H1 (cell line): ENCODE results near the gene ODF4. TPM values are rescaled to one million over a fixed set of nuclear protein-coding genes. Genes with fewer than 3 reads are reported as not detected.
"Not testable (repeated sequence)": the region's sequence is repeated elsewhere in the genome, so short reads cannot be mapped to it uniquely, and the experiment has no call there.

Experiments
- CTCF ChIA-PET: fragments of 300-600 bp; sonication (Branson Sonifier 250); formaldehyde crosslinking; loops from one replicate; lab custom pipeline; 2021; ENCODE audit not compliant: partially characterized antibody; lab: Charles Lee
- POLR2A ChIA-PET: fragments of 300-600 bp; sonication (Branson Sonifier 250); formaldehyde crosslinking; loops from one replicate; lab custom pipeline; 2021; ENCODE audit warnings: inconsistent platforms; ENCODE audit not compliant: partially characterized antibody; lab: Charles Lee
- DNase-seq, 2 experiments: peaks; one replicate each; pipeline versions ENCODE4 v3.0.0 to v3.0.0-alpha.2; 2010 to 2022; ENCODE audit warnings: low spot score in 2 of 2, low read depth in 1 of 2, mixed read lengths in 1 of 2
- FAIRE-seq: peaks from 2 replicates; lab custom pipeline; 2011; peaks lifted over from hg19 to GRCh38; lab: Jason Lieb, UNC
- H2AFZ ChIP-seq: 2 replicates; pipeline ENCODE4 v1.8.1; 2012; ENCODE audit warnings: low read length, inconsistent platforms
- H2AK5ac ChIP-seq: 2 replicates; pipeline ENCODE4 v1.6.1; 2013; ENCODE audit warnings: low read depth, low read length
- H2BK120ac ChIP-seq: replicated peaks from 2 replicates; pipeline ENCODE3; 2013; ENCODE audit warnings: low read depth, low read length, inconsistent platforms
- H2BK12ac ChIP-seq: 2 replicates; pipeline ENCODE4 v1.6.1; 2013; ENCODE audit warnings: low read depth, low read length
- H2BK15ac ChIP-seq: 2 replicates; pipeline ENCODE4 v1.6.1; 2013; ENCODE audit warnings: low read length
- H2BK20ac ChIP-seq: 2 replicates; pipeline ENCODE4 v1.6.1; 2013; ENCODE audit warnings: low read length
- H2BK5ac ChIP-seq: 2 replicates; pipeline ENCODE4 v1.6.1; 2013; ENCODE audit warnings: low read depth, low read length
- H3K14ac ChIP-seq: 2 replicates; pipeline ENCODE4 v1.6.1; 2013; ENCODE audit warnings: inconsistent platforms; ENCODE audit not compliant: insufficient read length
- H3K18ac ChIP-seq: 2 replicates; pipeline ENCODE4 v1.6.1; 2013; ENCODE audit warnings: low read length; ENCODE audit errors: extremely low read depth
- H3K23ac ChIP-seq: 2 replicates; pipeline ENCODE4 v1.6.1; 2013; ENCODE audit warnings: inconsistent platforms; ENCODE audit not compliant: insufficient read length
- H3K23me2 ChIP-seq: 2 replicates; pipeline ENCODE4 v1.6.1; 2013; ENCODE audit warnings: low read depth, low read length
- H3K27ac ChIP-seq: 2 replicates; pipeline ENCODE4 v1.6.1; 2011; ENCODE audit warnings: low read depth, low read length, inconsistent platforms
- H3K27me3 ChIP-seq, 4 experiments: replicated peaks in 1 of 4; 1 replicate in 1 of 4; 2 replicates in 3 of 4; pipeline versions ENCODE4 v1.6.1 to v1.8.1; 2011 to 2013; ENCODE audit warnings: low read length in 3 of 4, mild to moderate bottlenecking in 3 of 4, inconsistent platforms in 2 of 4, mixed read lengths in 2 of 4, moderate library complexity in 1 of 4; ENCODE audit not compliant: control insufficient read depth in 3 of 4, insufficient read depth in 3 of 4; ENCODE audit errors: extremely low read depth in 1 of 4
- H3K36me3 ChIP-seq, 4 experiments: 2 replicates each; pipeline versions ENCODE4 v1.6.1 to v1.8.1; 2011 to 2013; ENCODE audit warnings: mild to moderate bottlenecking in 4 of 4, low read length in 3 of 4, moderate library complexity in 2 of 4, control low read depth in 1 of 4, inconsistent platforms in 1 of 4; ENCODE audit not compliant: insufficient read depth in 4 of 4, control insufficient read depth in 2 of 4
- H3K4ac ChIP-seq: replicated peaks from 2 replicates; pipeline ENCODE3; 2013; ENCODE audit warnings: low read length, low read depth, mixed read lengths, inconsistent platforms; ENCODE audit not compliant: insufficient read length
- H3K4me1 ChIP-seq, 4 experiments: replicated peaks in 1 of 4; 1 replicate in 1 of 4; 2 replicates in 3 of 4; pipeline versions ENCODE4 v1.6.1 to v1.8.1; 2011 to 2013; ENCODE audit warnings: low read length in 3 of 4, inconsistent platforms in 2 of 4, mixed read lengths in 1 of 4; ENCODE audit not compliant: insufficient read depth in 4 of 4, control insufficient read depth in 3 of 4
- H3K4me2 ChIP-seq, 2 experiments: 2 replicates each; pipeline versions ENCODE4 v1.6.1 to v1.8.1; 2011 to 2013; ENCODE audit warnings: low read depth in 2 of 2, low read length in 2 of 2, control low read depth in 1 of 2, inconsistent platforms in 1 of 2, mild to moderate bottlenecking in 1 of 2; ENCODE audit not compliant: insufficient read depth in 1 of 2
- H3K4me3 ChIP-seq, 4 experiments: fragments of 200-600, 300-600 bp in 1 of 4; sonication (generic), shearing (Covaris generic), sonication (Bioruptor Twin) in 1 of 4; 2 replicates each; pipeline versions ENCODE4 v1.5.1 to v1.8.1; 2011 to 2016; ENCODE audit warnings: low read length in 4 of 4, low read depth in 3 of 4, control low read depth in 2 of 4, inconsistent platforms in 2 of 4, mild to moderate bottlenecking in 2 of 4, mixed read lengths in 1 of 4, moderate library complexity in 1 of 4; ENCODE audit not compliant: insufficient read depth in 2 of 4; ENCODE audit errors: extremely low read depth in 1 of 4
- H3K56ac ChIP-seq: replicated peaks from 2 replicates; pipeline ENCODE3; 2013; ENCODE audit warnings: low read depth, mild to moderate bottlenecking, mixed read lengths, low read length, inconsistent platforms; ENCODE audit not compliant: insufficient read length
- H3K79me1 ChIP-seq: 2 replicates; pipeline ENCODE4 v1.6.1; 2013; ENCODE audit warnings: low read depth, low read length, control low read depth
- H3K79me2 ChIP-seq, 2 experiments: 2 replicates each; pipeline versions ENCODE4 v1.6.1 to v1.8.1; 2012 to 2013; ENCODE audit warnings: low read length in 2 of 2, mild to moderate bottlenecking in 2 of 2, inconsistent platforms in 1 of 2; ENCODE audit not compliant: insufficient read depth in 2 of 2, control insufficient read depth in 1 of 2
- H3K9ac ChIP-seq, 4 experiments: replicated peaks in 1 of 4; 1 replicate in 1 of 4; 2 replicates in 3 of 4; pipeline versions ENCODE4 v1.6.1 to v1.8.1; 2011 to 2013; ENCODE audit warnings: low read depth in 3 of 4, low read length in 3 of 4, control low read depth in 2 of 4, mild to moderate bottlenecking in 2 of 4, moderate library complexity in 2 of 4, inconsistent platforms in 1 of 4; ENCODE audit errors: extremely low read depth in 1 of 4
- H3K9me3 ChIP-seq, 2 experiments: 2 replicates each; pipeline versions ENCODE4 v1.6.1 to v1.8.1; 2012 to 2013; ENCODE audit warnings: mild to moderate bottlenecking in 2 of 2, moderate library complexity in 2 of 2, control low read depth in 1 of 2, inconsistent platforms in 1 of 2, low read depth in 1 of 2, low read length in 1 of 2, mixed read lengths in 1 of 2; ENCODE audit not compliant: insufficient read depth in 2 of 2
- H4K20me1 ChIP-seq, 2 experiments: replicated peaks in 1 of 2; 2 replicates each; pipeline versions ENCODE3 to v1.8.1; 2011 to 2013; ENCODE audit warnings: inconsistent platforms in 2 of 2, low read length in 2 of 2, mild to moderate bottlenecking in 1 of 2; ENCODE audit not compliant: insufficient read depth in 2 of 2, control insufficient read depth in 1 of 2
- H4K5ac ChIP-seq: 2 replicates; pipeline ENCODE4 v1.6.1; 2013; ENCODE audit warnings: low read length, low read depth, mixed read lengths, inconsistent platforms; ENCODE audit not compliant: insufficient read length
- H4K8ac ChIP-seq: 2 replicates; pipeline ENCODE4 v1.8.0; 2013; ENCODE audit warnings: mild to moderate bottlenecking, moderate library complexity, low read length, inconsistent platforms; ENCODE audit not compliant: insufficient read depth; ENCODE audit errors: extremely low read depth
- H4K91ac ChIP-seq: replicated peaks from 2 replicates; pipeline ENCODE3; 2013; ENCODE audit warnings: low read length, mixed read lengths, inconsistent platforms; ENCODE audit not compliant: insufficient read length
- WGBS, 2 experiments: shearing (Covaris generic) in 1 of 2; methylation state at CpG; one replicate each; pipeline versions ENCODE4 v1.1.6 to v1.1.7; 2013 to 2015; ENCODE audit warnings: low lambda C conversion rate in 2 of 2, mixed read lengths in 2 of 2, inconsistent platforms in 1 of 2, low coverage in 1 of 2, missing lambda C conversion rate in 1 of 2; ENCODE audit not compliant: insufficient replicate concordance in 2 of 2, insufficient coverage in 1 of 2, insufficient read length in 1 of 2; ENCODE audit errors: extremely low coverage in 1 of 2, missing lambda C conversion rate in 1 of 2; 5-methylcytosine and 5-hydroxymethylcytosine counted together
- polyA plus RNA-seq, 7 experiments: library from polyadenylated mRNA; depleted of rRNA in 3 of 7; stranded (reverse) in 5 of 7; unstranded in 2 of 7; fragments of >200 nt in 5 of 7; fragments of 200-250 nt in 2 of 7; gene quantifications; 1 replicate in 5 of 7; 2 replicates in 1 of 7; 4 replicates in 1 of 7; pipeline versions ENCODE4 v1.2.1 to v1.2.3, GENCODE V29; 2011 to 2013; ENCODE audit warnings: missing spikeins in 2 of 7, mixed read lengths in 2 of 7
- small RNA-seq: library from polyadenylated mRNA; stranded (forward); fragments of <200 nt; extraction: miRNeasy Mini kit (QIAGEN cat#:217004); gene quantifications from one replicate; pipeline ENCODE3, GENCODE V24; 2013; ENCODE audit not compliant: insufficient read depth
- total RNA-seq: library from RNA; stranded (reverse); fragmentation: NEBNext Ultra II Directional; extraction: Animal tissue kit (Norgen Biotek cat#: 25700); gene quantifications from 2 replicates; pipeline ENCODE4 v1.2.1, GENCODE V29; 2021

Gene ODF4
- total and polyA plus RNA-seq, 2 of the 8 experiments (the other 6 are each of a cell fraction or from before 2014, with no cell fraction given), result not detected

- not testable (repeated sequence) for H2AK5ac ChIP-seq, H3K9ac ChIP-seq, H2BK5ac ChIP-seq, H3K4ac ChIP-seq, H4K5ac ChIP-seq, H2BK12ac ChIP-seq, H2BK120ac ChIP-seq, H3K23me2 ChIP-seq, DNase-seq, H3K27me3 ChIP-seq, H4K8ac ChIP-seq, H3K56ac ChIP-seq, FAIRE-seq, H3K4me2 ChIP-seq, H3K4me3 ChIP-seq, H4K91ac ChIP-seq, H2BK15ac ChIP-seq, H3K14ac ChIP-seq, H3K23ac ChIP-seq, H2BK20ac ChIP-seq, H3K18ac ChIP-seq, H3K79me1 ChIP-seq, H3K9me3 ChIP-seq, H2AFZ ChIP-seq, H4K20me1 ChIP-seq, H3K79me2 ChIP-seq, H3K27ac ChIP-seq, H3K36me3 ChIP-seq
- WGBS, 2 experiments, result 85% methylated on average over 9 of the region's 9 CpGs; no CpG with 5 or more reads in 1 of the 2 experiments
- peaks cover 4 to 12% (median 4%) of the 10 kb centered on the region in 4 experiments; a peak in 6 of 7 replicates for H3K4me1 ChIP-seq
- ChIA-PET CTCF (interaction anchor here (1.8 to 2.5 kb wide), 3 partner anchors 11 to 26 kb away, joined by 5 to 16 read pairs (median 6); no protein-coding TSS in a partner anchor), POLR2A (interaction anchor here (0.8 to 4.7 kb wide), 4 partner anchors 8 to 221 kb away, joined by 3 to 51 read pairs (median 6); partner anchors contain the start of gene RPL26)
These were observed 54.9 kb downstream of the ODF4 start for GRCh38 chr17:8394497-8394896.

Small RNA genes lying within 50 kb of the gene (small RNA-seq; reads per million reads assigned to genes)
- not detected for gene RF00265

Other genes starting within 250 kb of the ODF4 start
- gene ALOXE3, start 221.3 kb upstream of the ODF4 start, total RNA-seq, result not detected in 2 replicates
- 0.26 and 0.55 TPM in 2 replicates for gene ALOXE3, start 221.3 kb upstream of the ODF4 start, polyA plus RNA-seq (2011; rRNA removed)
- 0.32 and 0.69 TPM in 2 replicates for gene HES7, start 215.7 kb upstream of the ODF4 start, total RNA-seq
- 0.20 and 0.55 TPM in 2 replicates for gene HES7, start 215.7 kb upstream of the ODF4 start, polyA plus RNA-seq (2011; rRNA removed)
- 38.0 and 39.9 TPM in 2 replicates for gene PER1, start 187.4 kb upstream of the ODF4 start, total RNA-seq
- gene PER1, start 187.4 kb upstream of the ODF4 start, polyA plus RNA-seq (2011; rRNA removed), result 9.6 and 17.3 TPM in 2 replicates
- 19.0 and 20.5 TPM in 2 replicates for gene VAMP2, start 176.9 kb upstream of the ODF4 start, total RNA-seq
- gene VAMP2, start 176.9 kb upstream of the ODF4 start, polyA plus RNA-seq (2011; rRNA removed), result 19.3 and 25.2 TPM in 2 replicates
- gene TMEM107, start 163.5 kb upstream of the ODF4 start, total RNA-seq, result 17.3 and 17.9 TPM in 2 replicates
- 21.4 and 21.5 TPM in 2 replicates for gene TMEM107, start 163.5 kb upstream of the ODF4 start, polyA plus RNA-seq (2011; rRNA removed)
- gene BORCS6, start 149.7 kb upstream of the ODF4 start, total RNA-seq, result 3.6 and 4.6 TPM in 2 replicates
- gene BORCS6, start 149.7 kb upstream of the ODF4 start, polyA plus RNA-seq (2011; rRNA removed), result 3.3 and 3.8 TPM in 2 replicates
- 154 and 160 TPM in 2 replicates for gene AURKB, start 129.3 kb upstream of the ODF4 start, total RNA-seq
- 102 and 171 TPM in 2 replicates for gene AURKB, start 129.3 kb upstream of the ODF4 start, polyA plus RNA-seq (2011; rRNA removed)
- 33.7 and 39.8 TPM in 2 replicates for gene CTC1, start 91.8 kb upstream of the ODF4 start, total RNA-seq
- 19.4 and 32.2 TPM in 2 replicates for gene CTC1, start 91.8 kb upstream of the ODF4 start, polyA plus RNA-seq (2011; rRNA removed)
- gene PFAS, start 90.6 kb upstream of the ODF4 start, total RNA-seq, result 238 and 248 TPM in 2 replicates
- gene PFAS, start 90.6 kb upstream of the ODF4 start, polyA plus RNA-seq (2011; rRNA removed), result 88.4 and 120 TPM in 2 replicates
- gene RANGRF, start 51.2 kb upstream of the ODF4 start, total RNA-seq, result 36.9 and 39.4 TPM in 2 replicates
- 49.6 and 52.8 TPM in 2 replicates for gene RANGRF, start 51.2 kb upstream of the ODF4 start, polyA plus RNA-seq (2011; rRNA removed)
- 3.6 and 5.8 TPM in 2 replicates for gene SLC25A35, start 44.4 kb upstream of the ODF4 start, total RNA-seq
- gene SLC25A35, start 44.4 kb upstream of the ODF4 start, polyA plus RNA-seq (2011; rRNA removed), result 4.2 and 6.0 TPM in 2 replicates
- 0.67 and 1.8 TPM in 2 replicates for gene ARHGEF15, start 29.6 kb upstream of the ODF4 start, total RNA-seq
- gene ARHGEF15, start 29.6 kb upstream of the ODF4 start, polyA plus RNA-seq (2011; rRNA removed), result 4.1 and 9.3 TPM in 2 replicates
- 1,963 and 1,980 TPM in 2 replicates for gene RPL26, start 43.4 kb downstream of the ODF4 start, total RNA-seq
- gene RPL26, start 43.4 kb downstream of the ODF4 start, polyA plus RNA-seq (2011; rRNA removed), result 1,277 and 2,554 TPM in 2 replicates
- not detected in 2 replicates for gene RNF222, start 58.0 kb downstream of the ODF4 start, total RNA-seq
- gene RNF222, start 58.0 kb downstream of the ODF4 start, polyA plus RNA-seq (2011; rRNA removed), result not detected in 2 replicates
- gene NDEL1, start 96.0 kb downstream of the ODF4 start, total RNA-seq, result 31.3 and 32.9 TPM in 2 replicates
- gene NDEL1, start 96.0 kb downstream of the ODF4 start, polyA plus RNA-seq (2011; rRNA removed), result 31.1 and 31.2 TPM in 2 replicates